ENCODE measurements around the gene RAC3. TPM values are rescaled to one million over a fixed set of nuclear protein-coding genes. Genes with fewer than 3 reads are reported as not detected.
A peak's percentile ranks its signal among the peaks of the same experiment; 100 is the strongest.

Gene RAC3
- total and polyA plus RNA-seq, 9 of the 15 experiments (the other 6 are each of a cell fraction or from before 2014, with no cell fraction given): 0.23 to 292 (median 118) TPM

DNA sequence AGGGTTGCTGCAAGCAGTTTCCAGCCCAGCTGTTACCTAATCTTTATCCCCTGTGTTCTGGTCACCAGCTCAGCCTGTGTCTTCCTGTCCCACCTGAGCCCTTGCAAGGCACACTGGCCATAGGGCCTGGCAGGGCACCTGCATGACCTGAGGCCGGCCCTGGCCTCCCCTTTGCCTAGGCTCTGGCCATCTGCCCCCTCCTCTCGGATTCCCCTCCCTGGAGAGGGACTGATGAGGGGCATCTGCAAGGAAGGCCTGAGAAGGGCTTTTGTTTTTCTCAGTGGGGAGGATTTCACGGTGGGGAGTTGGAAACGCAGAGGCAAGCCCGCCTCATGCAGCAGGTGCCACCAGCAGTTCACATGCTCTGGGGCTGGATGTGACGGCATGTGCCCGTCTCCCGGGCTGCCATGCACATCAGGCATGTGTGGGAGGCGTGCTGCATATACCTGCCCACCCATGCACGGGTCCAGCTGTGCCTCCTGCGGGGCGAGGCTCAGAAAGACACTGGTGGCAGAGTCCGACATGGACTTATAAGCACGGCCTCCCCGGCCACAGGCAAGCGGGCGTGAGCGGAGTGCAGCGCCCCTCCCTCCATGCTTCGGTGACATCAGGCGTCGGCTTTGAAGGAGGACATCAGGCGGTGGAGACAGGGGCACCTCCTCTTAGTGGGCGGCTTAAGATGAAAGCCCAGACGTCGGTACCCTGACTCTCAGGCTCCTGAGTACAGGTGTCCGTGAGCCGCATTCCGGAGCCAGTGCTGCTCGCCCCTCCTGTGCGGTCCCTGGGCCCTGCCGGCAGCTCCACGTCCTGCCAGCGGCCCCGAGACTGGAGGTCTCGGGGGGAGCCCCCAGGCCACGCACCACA, 37.5 kb upstream of the RAC3 start:
- Histone ChIP-seq H3K9me1 (ENCODE audit: control insufficient read depth, insufficient read depth, low read length) (peaks cover 3% of the 10 kb centered on the region), H3K4me1 (replicated peaks in 1 of 2; ENCODE audit: control insufficient read depth in 2 of 2, insufficient read depth in 2 of 2, low read length in 2 of 2) (peaks cover 0 to 58% of the 10 kb centered on the region in 2 experiments; a peak in 2 of 5 replicates), H3K9ac (ENCODE audit: insufficient read depth in 1 of 2, low read depth in 2 of 2, low read length in 2 of 2) (peak overlapping the region in 1 of 2 experiments; percentile 74; a peak in 2 of 4 replicates), H3K4me3 (no peak overlapping the region), H2AFZ (ENCODE audit: low read depth, low read length) (no peak overlapping the region), H3K4me2 (ENCODE audit: insufficient read depth, low read length) (no peak overlapping the region), H3K36me3 (ENCODE audit: control insufficient read depth, insufficient read depth, low read length) (peaks cover 10% of the 10 kb centered on the region; the same call in 1 of the 3 replicates), H3K27me3 (ENCODE audit: control insufficient read depth in 2 of 2, insufficient read depth in 2 of 2, low read length in 2 of 2) (no peaks in the 10 kb centered on the region), H3K27ac (ENCODE audit: extremely low read depth, low read depth, low read length) (no peak overlapping the region), H3K9me3 (replicated peaks; ENCODE audit: control insufficient read depth, insufficient read depth, low read depth, low read length) (no peaks in the 10 kb centered on the region), H3K79me2 (ENCODE audit: control insufficient read depth, insufficient read depth, low read length) (no peaks in the 10 kb centered on the region), H4K20me1 (replicated peaks; ENCODE audit: control insufficient read depth, insufficient read depth, low read length) (no peaks in the 10 kb centered on the region)
- 87% methylated on average over 36 of the region's 37 CpGs for WGBS (ENCODE audit: insufficient coverage, low coverage, missing lambda C conversion rate)
- in situ Hi-C loops (cut with MboI): no loop called here
- ChIA-PET POLR2A (interaction anchor here (0.7 kb wide), 2 partner anchors 27 to 29 kb away, joined by 3 read pairs; partner anchors contain the start of gene LRRC45), CTCF (ENCODE audit: low intra/inter-chr PET ratio) (no interaction called here)
- FAIRE-seq (no peak), DNase-seq (ENCODE audit: extremely low read depth in 1 of 4, low spot score in 3 of 4) (no peak), ATAC-seq (no peak)
- intact Hi-C loops (cut with micrococcal nuclease): no loop called here
- TF ChIP-seq CHD2 (IDR thresholded peaks at IDR 0.05; ENCODE audit: low read depth, low read length) (no peak), TCF15 (CRISPR knock-in tag; IDR thresholded peaks at IDR 0.05) (no peak), CBX2 (IDR thresholded peaks at IDR 0.05; ENCODE audit: insufficient read depth, low read length, poor library complexity, severe bottlenecking) (no peak), PHF21A (IDR thresholded peaks at IDR 0.05; ENCODE audit: borderline replicate concordance, low read depth) (no peak), TCF3 (CRISPR knock-in tag; IDR thresholded peaks at IDR 0.05) (no peak)
- no TSS peak for BruUV-seq (replicated peaks)

Measured in K562 (cell line).